Caki2 (cell line): ENCODE measurements around the gene CAND2. TPM values are rescaled to one million over a fixed set of nuclear protein-coding genes. Genes with fewer than 3 reads are reported as not detected.

Source experiments
- DNase-seq: peaks from one replicate; pipeline ENCODE4 v3.0.0-alpha.2; 2015; ENCODE audit warnings: low read depth
- in situ Hi-C: cut with HindIII; loops from 2 replicates; pipeline ENCODE4 v1.10.0; 2016; ENCODE audit warnings: low sequenced_read_pairs, low pct_unique_long_range_greater_than_20kb, mixed read lengths
- total RNA-seq: library from RNA; depleted of rRNA; stranded (reverse); fragments of >200 nt; shearing (Covaris generic); gene quantifications from 2 replicates; pipeline ENCODE4 v1.2.3, GENCODE V29; 2014; ENCODE audit warnings: low replicate concordance; rRNA removed

Gene CAND2
- total RNA-seq = not detected in 2 replicates

GRCh38 chr3:12796171-12797123 is at the start of gene CAND2:
CAND2 (plus strand) TSS chr3:12796680; CDS start chr3:12796721, 41 bp downstream.
- in situ Hi-C loops = no loop called here
- DNase-seq = no peak

- DNase-seq = no peak
- in situ Hi-C loops = no loop called here
These were observed 48.0 kb upstream of the CAND2 start for GRCh38 chr3:12748477-12748876.

GRCh38 chr3:12750223-12750622 is 46.3 kb upstream of the CAND2 start:
- peak; percentile 50 for DNase-seq
- in situ Hi-C loops = no loop called here

- no peak for DNase-seq
- in situ Hi-C loops = no loop called here
These were observed 45.8 kb upstream of the CAND2 start for GRCh38 chr3:12750658-12751071.

- in situ Hi-C loops = no loop called here
- DNase-seq = no peak
These were observed 44.9 kb upstream of the CAND2 start for GRCh38 chr3:12751571-12751970.

GRCh38 chr3:12752102-12752501 is 44.4 kb upstream of the CAND2 start:
- in situ Hi-C loops = no loop called here
- no peak for DNase-seq

- in situ Hi-C loops = no loop called here
- DNase-seq = no peak
These were observed 43.7 kb upstream of the CAND2 start for GRCh38 chr3:12752809-12753208.

GRCh38 chr3:12753275-12754028 is 43.0 kb upstream of the CAND2 start:
- DNase-seq = no peak
- in situ Hi-C loops = no loop called here

- no peak for DNase-seq
- in situ Hi-C loops = no loop called here
These were observed 42.2 kb upstream of the CAND2 start for GRCh38 chr3:12754313-12754712.

- no peak for DNase-seq
- in situ Hi-C loops = no loop called here
These were observed 40.7 kb upstream of the CAND2 start for GRCh38 chr3:12755754-12756153.

- no peak for DNase-seq
- in situ Hi-C loops = no loop called here
These were observed 40.3 kb upstream of the CAND2 start for GRCh38 chr3:12756175-12756574.

GRCh38 chr3:12756635-12757034 is 39.8 kb upstream of the CAND2 start:
- DNase-seq = no peak
- in situ Hi-C loops = no loop called here

GRCh38 chr3:12758025-12758781 is 38.3 kb upstream of the CAND2 start:
- in situ Hi-C loops = no loop called here
- DNase-seq = no peak

GRCh38 chr3:12759097-12759679 is 37.3 kb upstream of the CAND2 start, which contains the start of gene TMEM40:
TMEM40 (minus strand) TSS chr3:12759259; CDS start chr3:12749832, 9,427 bp downstream.
- in situ Hi-C loops = no loop called here
- DNase-seq = no peak

GRCh38 chr3:12759693-12760565 is 36.6 kb upstream of the CAND2 start:
- no peak for DNase-seq
- in situ Hi-C loops = no loop called here

- in situ Hi-C loops = no loop called here
- no peak for DNase-seq
These were observed 32.2 kb upstream of the CAND2 start for GRCh38 chr3:12764171-12764776.

- in situ Hi-C loops = no loop called here
- DNase-seq = peak; percentile 28
These were observed 29.9 kb upstream of the CAND2 start for GRCh38 chr3:12766541-12766940.
